ENCODE results near the gene CEP68.

DNA sequence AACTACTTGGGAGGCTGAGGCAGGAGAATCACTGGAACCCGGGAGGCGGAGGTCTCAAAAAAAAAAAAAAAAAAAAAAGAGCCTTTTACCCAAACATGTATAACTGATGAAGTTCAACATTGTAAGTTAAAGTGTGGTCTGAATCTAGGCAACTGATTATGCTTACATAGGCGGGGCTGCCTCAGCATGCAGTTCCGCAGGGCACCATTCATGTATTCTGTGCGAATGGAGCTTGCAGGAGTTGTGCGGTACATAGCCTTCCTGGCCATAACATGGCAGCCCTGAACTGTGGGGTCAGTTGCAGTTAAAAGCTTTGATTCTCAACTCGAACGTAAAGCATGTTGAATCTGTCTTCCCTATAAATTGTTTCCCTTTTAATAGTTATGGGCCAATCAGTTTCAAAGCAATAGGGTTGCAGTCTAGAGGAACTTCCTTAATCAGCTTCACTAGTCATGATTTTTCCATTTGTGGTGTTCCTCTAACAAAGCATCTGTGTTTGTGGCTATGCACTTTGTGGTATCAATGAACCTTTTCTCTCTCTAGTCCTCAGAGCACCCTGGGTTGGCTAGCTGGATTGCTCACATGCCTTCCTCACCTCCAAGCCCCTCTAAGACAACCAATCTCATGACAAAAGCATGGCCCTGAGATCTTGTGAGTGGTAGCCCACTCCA lies 30.6 kb upstream of the CEP68 start:
- no peak for TF ChIP-seq POLR2A (IDR thresholded peaks at IDR 0.05)
- TF ChIP-seq, protein P1, sequence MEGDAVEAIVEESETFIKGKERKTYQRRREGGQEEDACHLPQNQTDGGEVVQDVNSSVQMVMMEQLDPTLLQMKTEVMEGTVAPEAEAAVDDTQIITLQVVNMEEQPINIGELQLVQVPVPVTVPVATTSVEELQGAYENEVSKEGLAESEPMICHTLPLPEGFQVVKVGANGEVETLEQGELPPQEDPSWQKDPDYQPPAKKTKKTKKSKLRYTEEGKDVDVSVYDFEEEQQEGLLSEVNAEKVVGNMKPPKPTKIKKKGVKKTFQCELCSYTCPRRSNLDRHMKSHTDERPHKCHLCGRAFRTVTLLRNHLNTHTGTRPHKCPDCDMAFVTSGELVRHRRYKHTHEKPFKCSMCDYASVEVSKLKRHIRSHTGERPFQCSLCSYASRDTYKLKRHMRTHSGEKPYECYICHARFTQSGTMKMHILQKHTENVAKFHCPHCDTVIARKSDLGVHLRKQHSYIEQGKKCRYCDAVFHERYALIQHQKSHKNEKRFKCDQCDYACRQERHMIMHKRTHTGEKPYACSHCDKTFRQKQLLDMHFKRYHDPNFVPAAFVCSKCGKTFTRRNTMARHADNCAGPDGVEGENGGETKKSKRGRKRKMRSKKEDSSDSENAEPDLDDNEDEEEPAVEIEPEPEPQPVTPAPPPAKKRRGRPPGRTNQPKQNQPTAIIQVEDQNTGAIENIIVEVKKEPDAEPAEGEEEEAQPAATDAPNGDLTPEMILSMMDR (IDR thresholded peaks at IDR 0.05) = no peak
